Naive thymus-derived CD4-positive, alpha-beta T cell (primary cell): ENCODE results near the gene MYO9A. TPM values are rescaled to one million over a fixed set of nuclear protein-coding genes. Genes with fewer than 3 reads are reported as not detected.
"Not testable (repeated sequence)": the region's sequence is repeated elsewhere in the genome, so short reads cannot be mapped to it uniquely, and the experiment has no call there.

Experiments
- ATAC-seq: fragments of 150-1000 bp; cut with Tn5 transposase; 2 replicates; pipeline ENCODE4 v1.10.0; 2021; ENCODE audit warnings: mild to moderate bottlenecking, moderate library complexity
- CTCF ChIA-PET: fragments of 350-600 bp; sonication (Branson Sonifier 250); formaldehyde crosslinking; loops from one replicate; lab custom pipeline; 2021; ENCODE audit warnings: antibody characterized with exemption; lab: Charles Lee
- POLR2A ChIA-PET: fragments of 350-600 bp; sonication (Branson Sonifier 250); formaldehyde crosslinking; loops from one replicate; lab custom pipeline; 2021; ENCODE audit warnings: antibody characterized with exemption, inconsistent platforms; lab: Charles Lee
- DNase-seq, 9 donors: peaks; one replicate each; pipeline versions ENCODE4 v3.0.0 to v3.0.0-alpha.2; 2020 to 2022; ENCODE audit warnings: mixed read lengths in 1 of 9
- H3K27ac ChIP-seq: one replicate; pipeline ENCODE4 v1.7.0; 2013; ENCODE audit warnings: mild to moderate bottlenecking, low read depth, low read length, moderate library complexity
- H3K27me3 ChIP-seq, 2 donors: one replicate each; pipeline ENCODE4 v1.7.0; 2013; ENCODE audit warnings: low read length in 2 of 2, mild to moderate bottlenecking in 2 of 2, moderate library complexity in 2 of 2; ENCODE audit not compliant: control insufficient read depth in 2 of 2, insufficient read depth in 2 of 2
- H3K36me3 ChIP-seq, 3 experiments: 1 replicate in 2 of 3; 2 replicates in 1 of 3; pipeline ENCODE4 v1.7.0; 2013; ENCODE audit warnings: low read length in 3 of 3, mild to moderate bottlenecking in 3 of 3, moderate library complexity in 1 of 3; ENCODE audit not compliant: insufficient read depth in 3 of 3, control insufficient read depth in 2 of 3
- H3K4me1 ChIP-seq, 2 donors: one replicate each; pipeline ENCODE4 v1.7.0; 2013; ENCODE audit warnings: low read length in 2 of 2, mild to moderate bottlenecking in 2 of 2, moderate library complexity in 1 of 2; ENCODE audit not compliant: control insufficient read depth in 2 of 2, insufficient read depth in 2 of 2
- H3K4me3 ChIP-seq: 2 replicates; pipeline ENCODE4 v1.7.0; 2013; ENCODE audit warnings: mild to moderate bottlenecking, low read length
- H3K9me3 ChIP-seq, 3 experiments: 1 replicate in 2 of 3; 2 replicates in 1 of 3; pipeline ENCODE4 v1.7.0; 2013; ENCODE audit warnings: low read length in 3 of 3; ENCODE audit not compliant: control insufficient read depth in 2 of 3
- H3K27ac Mint-ChIP-seq, 9 donors: one replicate each; pipeline ENCODE4 v1.8.0; 2020 to 2022; ENCODE audit warnings: mixed read lengths in 9 of 9, mild to moderate bottlenecking in 8 of 9, moderate library complexity in 5 of 9, inconsistent platforms in 2 of 9
- H3K27me3 Mint-ChIP-seq, 5 donors: one replicate each; pipeline ENCODE4 v1.8.0; 2021 to 2022; ENCODE audit warnings: mixed read lengths in 5 of 5, mild to moderate bottlenecking in 1 of 5
- H3K36me3 Mint-ChIP-seq, 5 donors: one replicate each; pipeline ENCODE4 v1.8.0; 2020 to 2022; ENCODE audit warnings: mixed read lengths in 5 of 5, mild to moderate bottlenecking in 3 of 5, inconsistent platforms in 1 of 5
- H3K4me1 Mint-ChIP-seq, 7 donors: one replicate each; pipeline ENCODE4 v1.8.0; 2020 to 2022; ENCODE audit warnings: mixed read lengths in 7 of 7, mild to moderate bottlenecking in 3 of 7, inconsistent platforms in 1 of 7
- H3K4me3 Mint-ChIP-seq, 10 donors: one replicate each; pipeline ENCODE4 v1.8.0; 2020 to 2022; ENCODE audit warnings: mild to moderate bottlenecking in 10 of 10, mixed read lengths in 10 of 10, moderate library complexity in 6 of 10, inconsistent platforms in 2 of 10
- H3K9me3 Mint-ChIP-seq, 11 donors: one replicate each; pipeline ENCODE4 v1.8.0; 2020 to 2022; ENCODE audit warnings: mixed read lengths in 11 of 11, mild to moderate bottlenecking in 4 of 11, inconsistent platforms in 1 of 11, moderate library complexity in 1 of 11
- intact Hi-C, 2 donors: fragments of 100-400 bp; cut with micrococcal nuclease; formaldehyde crosslinking; loops; one replicate each; pipeline ENCODE4 v1.15.1; 2023
- polyA plus RNA-seq, 2 donors: library from polyadenylated mRNA; unstranded; fragments of 300-500 nt; fragmentation: Illumina TruSeq; gene quantifications; one replicate each; pipeline ENCODE4 v1.2.3, GENCODE V29; 2021
- total RNA-seq, 6 experiments: library from RNA in 5 of 6; stranded (reverse) in 5 of 6; gene quantifications; 1 replicate in 5 of 6; 2 replicates in 1 of 6; pipeline ENCODE4 v1.2.3 and lab custom pipeline; 2021 to 2026

The MYO9A gene
- total and polyA plus RNA-seq, 7 experiments from 2014 or later: 8.4 to 53.3 (median 29.0) TPM

DNA sequence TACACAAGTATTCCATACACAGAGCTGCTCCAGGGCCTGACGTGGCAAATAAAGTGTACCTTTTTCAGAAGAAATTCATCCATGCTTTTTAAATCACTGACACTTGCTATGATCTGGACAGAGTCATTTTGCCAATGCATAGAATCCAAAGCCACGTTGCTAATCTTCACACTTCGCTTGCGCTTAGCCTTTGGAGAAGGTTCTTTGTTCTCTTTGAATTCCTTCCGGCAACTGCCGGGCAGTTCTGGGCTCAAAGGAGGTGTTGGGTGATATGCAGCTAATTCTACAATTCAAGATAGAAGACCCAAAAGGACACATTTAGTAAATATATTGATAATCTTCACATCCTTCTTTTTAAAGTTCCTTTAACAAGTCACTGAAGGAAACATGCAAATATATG lies 237.7 kb downstream of the MYO9A start:
- Mint-ChIP-seq H3K9me3 (no peaks in the 10 kb centered on the region), H3K36me3 (peaks cover 2 to 68% (median 44%) of the 10 kb centered on the region in 5 donors)

DNA sequence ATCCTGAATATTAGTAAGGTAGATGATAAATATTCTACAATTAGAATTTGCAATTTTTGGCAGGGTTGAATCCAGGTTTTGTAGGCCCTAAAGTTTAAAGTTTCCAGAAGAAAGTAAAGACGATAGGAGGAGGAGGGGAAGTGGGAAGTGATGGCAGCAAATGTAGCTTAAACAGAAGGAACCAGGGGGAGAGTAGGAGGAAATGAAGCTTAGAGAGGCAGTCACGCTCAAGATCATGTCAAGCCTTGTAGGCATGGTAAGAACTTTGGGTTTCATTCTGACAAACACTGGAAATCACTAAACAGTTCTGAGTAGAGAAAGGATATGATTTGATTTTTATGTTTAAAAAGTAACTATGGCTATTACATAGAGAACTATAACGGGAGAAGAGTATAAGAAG lies 243.7 kb downstream of the MYO9A start:
- ChIA-PET CTCF (no interaction called here), POLR2A (no interaction called here)
- Mint-ChIP-seq H3K36me3 (peaks cover 0 to 48% (median 22%) of the 10 kb centered on the region in 5 donors), H3K27ac (no peak overlapping the region), H3K4me1 (no peaks in the 10 kb centered on the region), H3K9me3 (no peaks in the 10 kb centered on the region), H3K4me3 (no peak overlapping the region), H3K27me3 (no peaks in the 10 kb centered on the region)
- no peak overlapping the region for H3K27ac ChIP-seq
- no peak for ATAC-seq
- intact Hi-C loops: no loop called here
- H3K27me3 ChIP-seq: no peaks in the 10 kb centered on the region
- no peaks in the 10 kb centered on the region for H3K4me1 ChIP-seq
- no peaks in the 10 kb centered on the region for H3K9me3 ChIP-seq
- no peak for DNase-seq
- peaks cover 0 to 4% (median 0%) of the 10 kb centered on the region in 3 experiments for H3K36me3 ChIP-seq
- H3K4me3 ChIP-seq: no peak overlapping the region

More for the DNA sequence above, 237.7 kb downstream of the MYO9A start:
- CTCF ChIA-PET: interaction anchor here (0.6 kb wide), 1 partner anchor 44 kb away, joined by 3 read pairs; no protein-coding TSS in a partner anchor
- H3K4me1 ChIP-seq: no peaks in the 10 kb centered on the region
- H3K9me3 ChIP-seq: no peaks in the 10 kb centered on the region
- intact Hi-C loops: no loop called here
- H3K4me3 ChIP-seq: no peak overlapping the region
- Mint-ChIP-seq H3K4me3 (no peak overlapping the region), H3K27me3 (no peaks in the 10 kb centered on the region), H3K27ac (no peak overlapping the region), H3K4me1 (no peaks in the 10 kb centered on the region)
- no peaks in the 10 kb centered on the region for H3K27me3 ChIP-seq
- H3K36me3 ChIP-seq: peaks cover 0 to 24% (median 3%) of the 10 kb centered on the region in 3 experiments
- no peak for DNase-seq
- no peak for ATAC-seq
- POLR2A ChIA-PET: interaction anchor here (0.7 kb wide), 2 partner anchors 12 to 1462 kb away, joined by 3 to 4 read pairs; no protein-coding TSS in a partner anchor
- no peak overlapping the region for H3K27ac ChIP-seq

DNA sequence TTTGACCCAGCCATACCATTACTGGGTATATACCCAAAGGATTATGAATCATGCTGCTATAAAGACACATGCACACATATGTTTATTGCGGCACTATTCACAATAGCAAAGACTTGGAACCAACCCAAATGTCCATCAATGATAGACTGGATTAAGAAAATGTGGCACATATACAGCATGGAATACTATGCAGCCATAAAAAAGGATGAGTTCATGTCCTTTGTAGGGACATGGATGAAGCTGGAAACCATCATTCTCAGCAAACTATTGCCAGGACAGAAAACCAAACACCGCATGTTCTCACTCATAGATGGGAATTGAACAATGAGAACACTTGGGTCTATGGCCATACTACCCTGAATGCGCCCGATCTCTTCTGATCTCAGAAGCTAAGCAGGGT lies 259.7 kb downstream of the MYO9A start:
- H3K4me3 Mint-ChIP-seq, H3K27me3 ChIP-seq, H3K9me3 ChIP-seq, H3K36me3 ChIP-seq, DNase-seq, H3K4me3 ChIP-seq, H3K27me3 Mint-ChIP-seq, CTCF ChIA-PET, POLR2A ChIA-PET, H3K9me3 Mint-ChIP-seq, ATAC-seq, intact Hi-C loops, H3K27ac ChIP-seq, H3K4me1 Mint-ChIP-seq, H3K27ac Mint-ChIP-seq, H3K4me1 ChIP-seq: not testable (repeated sequence)
- peaks cover 7 to 59% (median 43%) of the 10 kb centered on the region in 5 donors for H3K36me3 Mint-ChIP-seq

DNA sequence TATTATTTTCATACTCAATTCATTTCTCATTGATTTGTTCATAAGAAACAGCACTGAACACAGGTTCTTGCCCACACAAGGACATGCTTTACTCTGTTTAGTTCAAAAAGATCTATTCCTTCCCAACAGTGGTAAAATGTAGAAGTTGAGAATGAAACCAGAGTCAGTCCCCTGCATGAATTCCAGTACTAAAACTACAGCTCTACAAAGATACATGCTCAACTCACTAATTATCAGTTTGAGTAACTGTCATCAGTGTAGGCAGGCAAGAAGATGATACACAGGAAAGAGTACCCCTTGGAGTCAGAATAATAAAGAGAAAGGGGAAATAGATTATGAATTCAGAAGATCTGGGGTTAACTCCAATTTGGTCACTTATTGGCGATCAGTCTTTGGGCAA lies 264.4 kb downstream of the MYO9A start:
- H3K27ac Mint-ChIP-seq: no peak overlapping the region
- Histone ChIP-seq H3K4me3 (no peak overlapping the region), H3K36me3 (peaks cover 0 to 28% (median 0%) of the 10 kb centered on the region in 3 experiments), H3K9me3 (no peaks in the 10 kb centered on the region), H3K4me1 (no peaks in the 10 kb centered on the region), H3K27ac (no peak overlapping the region), H3K27me3 (no peaks in the 10 kb centered on the region)
- CTCF ChIA-PET: no interaction called here
- POLR2A ChIA-PET: no interaction called here
- no peaks in the 10 kb centered on the region for H3K27me3 Mint-ChIP-seq
- no peak for DNase-seq
- no peaks in the 10 kb centered on the region for H3K4me1 Mint-ChIP-seq
- H3K9me3 Mint-ChIP-seq: no peaks in the 10 kb centered on the region
- H3K36me3 Mint-ChIP-seq: peaks cover 6 to 66% (median 36%) of the 10 kb centered on the region in 5 donors
- no peak for ATAC-seq
- intact Hi-C loops: no loop called here
- H3K4me3 Mint-ChIP-seq: no peak overlapping the region

DNA sequence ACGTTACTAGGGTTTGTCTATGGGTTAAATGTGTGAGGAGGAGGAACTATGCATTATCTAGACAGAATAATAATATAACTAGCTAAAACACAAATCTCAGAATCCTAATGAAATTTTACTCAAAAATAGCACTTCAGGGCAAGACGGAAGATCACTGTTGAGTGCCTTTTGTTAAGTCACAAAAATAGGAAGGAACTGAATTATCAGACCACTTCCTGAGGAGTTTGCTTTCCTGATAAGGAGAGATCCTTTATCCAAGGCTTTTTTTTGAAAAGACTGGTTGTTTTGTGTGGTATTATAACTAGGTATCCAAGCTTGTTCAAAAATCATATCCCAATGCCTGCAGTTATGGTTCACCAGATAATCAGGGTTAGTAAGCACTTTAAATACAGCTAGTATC lies 273.0 kb downstream of the MYO9A start:
- Histone ChIP-seq H3K36me3 (peaks cover 0 to 27% (median 7%) of the 10 kb centered on the region in 3 experiments), H3K4me3 (no peak overlapping the region), H3K9me3 (no peaks in the 10 kb centered on the region), H3K27me3 (no peaks in the 10 kb centered on the region), H3K4me1 (no peaks in the 10 kb centered on the region), H3K27ac (no peak overlapping the region)
- ATAC-seq: no peak
- Mint-ChIP-seq H3K36me3 (peaks cover 7 to 49% (median 42%) of the 10 kb centered on the region in 5 donors), H3K9me3 (peaks cover 0 to 2% (median 0%) of the 10 kb centered on the region in 11 donors), H3K27ac (no peak overlapping the region), H3K4me3 (no peak overlapping the region), H3K27me3 (no peaks in the 10 kb centered on the region), H3K4me1 (peaks cover 0 to 6% (median 5%) of the 10 kb centered on the region in 7 donors)
- DNase-seq: no peak
- CTCF ChIA-PET: no interaction called here
- intact Hi-C loops: no loop called here
- POLR2A ChIA-PET: no interaction called here

DNA sequence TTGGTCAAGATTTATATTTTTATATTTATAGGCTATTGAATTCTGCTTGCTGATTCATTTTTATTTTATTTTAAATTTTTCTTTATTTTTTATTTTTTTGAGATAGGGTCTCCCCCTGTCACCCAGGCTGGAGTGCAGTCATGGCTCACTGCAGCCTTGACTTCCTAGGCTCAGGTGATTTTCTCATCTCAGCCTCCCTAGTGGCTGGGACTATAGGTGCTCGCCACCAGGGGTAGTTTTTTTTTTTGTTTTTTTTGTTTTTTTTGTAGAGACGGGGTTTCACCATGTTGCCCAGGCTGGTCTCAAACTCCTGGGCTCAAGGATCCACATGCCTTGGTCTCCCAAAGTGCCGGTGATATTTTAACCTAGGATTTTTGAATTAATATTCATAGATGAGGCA lies 276.4 kb downstream of the MYO9A start:
- H3K4me1 ChIP-seq: peaks cover 0 to 7% of the 10 kb centered on the region in 2 donors
- H3K27ac ChIP-seq: no peak overlapping the region
- intact Hi-C loops: no loop called here
- ATAC-seq (no peak), DNase-seq (no peak)
- Mint-ChIP-seq H3K27ac (no peak overlapping the region), H3K27me3 (no peaks in the 10 kb centered on the region), H3K9me3 (peaks cover 0 to 2% (median 0%) of the 10 kb centered on the region in 11 donors), H3K4me1 (peaks cover 0 to 22% (median 17%) of the 10 kb centered on the region in 7 donors), H3K36me3 (peaks cover 1 to 31% (median 20%) of the 10 kb centered on the region in 5 donors), H3K4me3 (no peak overlapping the region)
- H3K27me3 ChIP-seq: no peaks in the 10 kb centered on the region
- CTCF ChIA-PET: no interaction called here
- H3K9me3 ChIP-seq: no peaks in the 10 kb centered on the region
- POLR2A ChIA-PET: no interaction called here
- H3K4me3 ChIP-seq: no peak overlapping the region
- H3K36me3 ChIP-seq: peaks cover 0 to 5% (median 0%) of the 10 kb centered on the region in 3 experiments

DNA sequence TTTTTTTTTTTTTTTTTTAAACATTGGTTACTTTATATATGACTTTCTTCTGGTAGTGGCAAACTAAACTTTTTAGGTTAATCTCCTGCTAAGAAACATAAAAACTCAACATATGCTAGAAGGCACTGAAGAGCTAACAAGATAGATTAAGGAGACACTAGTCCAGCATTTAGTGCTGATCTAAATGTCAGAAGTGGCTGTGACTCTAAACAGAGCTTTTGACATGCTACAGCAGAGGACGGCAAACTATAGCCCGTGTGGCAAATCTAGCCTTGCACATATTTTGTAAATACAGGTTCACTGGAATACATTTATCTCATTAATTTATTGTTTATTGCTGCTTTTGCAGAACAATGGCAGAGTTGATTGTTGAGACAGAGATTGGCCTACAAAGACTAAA lies 287.0 kb downstream of the MYO9A start:
- no peak overlapping the region for H3K27ac Mint-ChIP-seq
- H3K27me3 Mint-ChIP-seq: no peaks in the 10 kb centered on the region
- Histone ChIP-seq H3K36me3 (peaks cover 4 to 37% (median 12%) of the 10 kb centered on the region in 3 experiments), H3K27ac (no peak overlapping the region), H3K9me3 (no peaks in the 10 kb centered on the region), H3K4me3 (no peak overlapping the region), H3K4me1 (no peaks in the 10 kb centered on the region), H3K27me3 (no peaks in the 10 kb centered on the region)
- H3K9me3 Mint-ChIP-seq: peaks cover 0 to 7% (median 2%) of the 10 kb centered on the region in 11 donors
- H3K36me3 Mint-ChIP-seq: peaks cover 19 to 70% (median 58%) of the 10 kb centered on the region in 5 donors
- no peaks in the 10 kb centered on the region for H3K4me1 Mint-ChIP-seq
- CTCF ChIA-PET: no interaction called here
- ATAC-seq (no peak), DNase-seq (no peak)
- intact Hi-C loops: no loop called here
- POLR2A ChIA-PET: no interaction called here
- H3K4me3 Mint-ChIP-seq: no peak overlapping the region
